NCI-H1930 (cell line): ENCODE measurements around the gene RALGPS1.
A peak's percentile ranks its signal among the peaks of the same experiment; 100 is the strongest.

ENCODE experiments used
- DNase-seq, 2 experiments: peaks; one replicate each; lab custom pipeline; 2025; lab: John Stamatoyannopoulos, UW

RALGPS1 gene

GRCh38 chr9:127225801-127226625, 311.4 kb downstream of the RALGPS1 start:
- no peak for DNase-seq

GRCh38 chr9:127229691-127230417, 315.3 kb downstream of the RALGPS1 start:
- no peak for DNase-seq

- no peak for DNase-seq
Observed at GRCh38 chr9:127231666-127232065, 317.1 kb downstream of the RALGPS1 start.

- DNase-seq = no peak
Observed at GRCh38 chr9:127232833-127233549, 318.4 kb downstream of the RALGPS1 start.

- no peak for DNase-seq
Observed at GRCh38 chr9:127233550-127233949, 319.0 kb downstream of the RALGPS1 start.

GRCh38 chr9:127233989-127234388, 319.4 kb downstream of the RALGPS1 start:
- DNase-seq = no peak

- DNase-seq = no peak
Observed at GRCh38 chr9:127237801-127238200, 323.2 kb downstream of the RALGPS1 start.

- DNase-seq = no peak
Observed at GRCh38 chr9:127241354-127241753, 326.8 kb downstream of the RALGPS1 start.

GRCh38 chr9:127244609-127245601, 330.3 kb downstream of the RALGPS1 start:
- peak; percentile 86 to 94 for DNase-seq

GRCh38 chr9:127245637-127246164, 331.1 kb downstream of the RALGPS1 start:
- DNase-seq = no peak

GRCh38 chr9:127248241-127248640, 333.7 kb downstream of the RALGPS1 start:
- DNase-seq = no peak

GRCh38 chr9:127249877-127250276, 335.3 kb downstream of the RALGPS1 start:
- DNase-seq = no peak

GRCh38 chr9:127250896-127251391, 336.4 kb downstream of the RALGPS1 start:
- DNase-seq = no peak

GRCh38 chr9:127252410-127253318, 338.1 kb downstream of the RALGPS1 start:
- no peak for DNase-seq

- no peak for DNase-seq
Observed at GRCh38 chr9:127253446-127253845, 338.9 kb downstream of the RALGPS1 start.

- no peak for DNase-seq
Observed at GRCh38 chr9:127255692-127256091, 341.1 kb downstream of the RALGPS1 start.

GRCh38 chr9:127256324-127256723, 341.7 kb downstream of the RALGPS1 start:
- no peak for DNase-seq

GRCh38 chr9:127258606-127259471, 344.3 kb downstream of the RALGPS1 start:
- DNase-seq = no peak

- no peak for DNase-seq
Observed at GRCh38 chr9:127262602-127263001, 348.0 kb downstream of the RALGPS1 start.
